GM18508 (cell line): ENCODE data around the gene CILP.
"Not testable (repeated sequence)": the region's sequence is repeated elsewhere in the genome, so short reads cannot be mapped to it uniquely, and the experiment has no call there.

Experiments
- ATAC-seq: cut with Tn5 transposase; IDR thresholded peaks from one replicate; pipeline ENCODE4 v1.9.1; 2021; ENCODE audit warnings: moderate number of reproducible peaks; ENCODE audit not compliant: insufficient read depth, unreplicated experiment

The CILP gene, protein sequence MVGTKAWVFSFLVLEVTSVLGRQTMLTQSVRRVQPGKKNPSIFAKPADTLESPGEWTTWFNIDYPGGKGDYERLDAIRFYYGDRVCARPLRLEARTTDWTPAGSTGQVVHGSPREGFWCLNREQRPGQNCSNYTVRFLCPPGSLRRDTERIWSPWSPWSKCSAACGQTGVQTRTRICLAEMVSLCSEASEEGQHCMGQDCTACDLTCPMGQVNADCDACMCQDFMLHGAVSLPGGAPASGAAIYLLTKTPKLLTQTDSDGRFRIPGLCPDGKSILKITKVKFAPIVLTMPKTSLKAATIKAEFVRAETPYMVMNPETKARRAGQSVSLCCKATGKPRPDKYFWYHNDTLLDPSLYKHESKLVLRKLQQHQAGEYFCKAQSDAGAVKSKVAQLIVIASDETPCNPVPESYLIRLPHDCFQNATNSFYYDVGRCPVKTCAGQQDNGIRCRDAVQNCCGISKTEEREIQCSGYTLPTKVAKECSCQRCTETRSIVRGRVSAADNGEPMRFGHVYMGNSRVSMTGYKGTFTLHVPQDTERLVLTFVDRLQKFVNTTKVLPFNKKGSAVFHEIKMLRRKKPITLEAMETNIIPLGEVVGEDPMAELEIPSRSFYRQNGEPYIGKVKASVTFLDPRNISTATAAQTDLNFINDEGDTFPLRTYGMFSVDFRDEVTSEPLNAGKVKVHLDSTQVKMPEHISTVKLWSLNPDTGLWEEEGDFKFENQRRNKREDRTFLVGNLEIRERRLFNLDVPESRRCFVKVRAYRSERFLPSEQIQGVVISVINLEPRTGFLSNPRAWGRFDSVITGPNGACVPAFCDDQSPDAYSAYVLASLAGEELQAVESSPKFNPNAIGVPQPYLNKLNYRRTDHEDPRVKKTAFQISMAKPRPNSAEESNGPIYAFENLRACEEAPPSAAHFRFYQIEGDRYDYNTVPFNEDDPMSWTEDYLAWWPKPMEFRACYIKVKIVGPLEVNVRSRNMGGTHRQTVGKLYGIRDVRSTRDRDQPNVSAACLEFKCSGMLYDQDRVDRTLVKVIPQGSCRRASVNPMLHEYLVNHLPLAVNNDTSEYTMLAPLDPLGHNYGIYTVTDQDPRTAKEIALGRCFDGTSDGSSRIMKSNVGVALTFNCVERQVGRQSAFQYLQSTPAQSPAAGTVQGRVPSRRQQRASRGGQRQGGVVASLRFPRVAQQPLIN

DNA sequence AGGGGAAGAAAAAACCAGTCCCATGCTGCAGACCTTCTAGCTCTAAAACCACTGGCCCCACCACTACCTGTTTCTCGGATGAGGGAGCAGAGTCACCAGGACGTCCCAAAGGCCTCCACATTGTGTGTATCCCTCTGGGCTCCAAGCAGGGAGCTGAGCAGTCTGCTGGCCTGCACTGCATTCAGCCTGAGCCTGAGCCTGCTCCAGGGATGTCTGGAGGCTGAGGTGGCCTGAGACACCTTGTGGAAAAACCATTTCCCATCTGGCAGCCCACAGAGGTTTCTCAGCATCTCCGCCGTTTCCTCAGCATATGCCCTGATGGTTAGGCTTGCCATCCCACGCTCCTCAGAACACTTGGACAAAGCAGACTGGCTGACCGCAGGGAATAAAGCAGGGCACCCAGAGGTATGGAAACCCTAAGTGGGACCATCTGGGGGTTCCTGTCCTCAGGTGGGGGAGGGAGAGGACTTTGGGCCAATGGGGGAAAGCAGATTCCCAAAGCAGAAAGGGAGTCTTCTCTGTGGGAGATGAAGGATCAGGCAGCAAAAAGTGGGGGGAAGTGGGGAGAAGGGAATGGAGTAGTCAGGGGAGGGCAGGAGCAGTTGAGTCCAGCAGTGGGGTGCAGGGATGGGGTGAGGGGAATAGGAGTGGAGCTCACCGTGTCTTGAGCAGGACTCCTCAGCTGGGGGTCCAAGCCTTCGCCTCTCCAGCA is at the start of gene CILP:
Gene CILP (minus strand): TSS at position 704 of the 712 bp plus-strand sequence. CDS start 1,718 bp downstream, outside the sequence.
- ATAC-seq: no peak

DNA sequence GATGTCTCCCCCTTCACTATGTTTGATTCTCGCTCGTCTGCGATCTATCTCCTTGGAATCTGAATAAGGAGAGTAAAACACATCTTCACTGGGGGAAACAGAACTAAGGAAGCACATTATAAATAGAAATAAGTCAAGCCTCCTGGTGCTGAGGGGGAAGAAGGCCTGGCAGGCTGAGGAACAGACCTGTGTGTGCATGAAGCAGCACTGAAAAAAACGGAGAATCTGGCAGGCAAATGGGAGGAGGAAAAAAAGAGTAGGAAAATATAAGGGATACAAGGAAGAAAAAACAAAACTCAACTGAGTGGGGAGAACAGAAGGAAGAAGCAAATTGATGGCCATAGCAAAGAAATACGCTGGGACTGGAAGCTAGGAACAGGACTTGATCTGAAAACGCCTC is 49.7 kb upstream of the CILP start:
- no peak for ATAC-seq

DNA sequence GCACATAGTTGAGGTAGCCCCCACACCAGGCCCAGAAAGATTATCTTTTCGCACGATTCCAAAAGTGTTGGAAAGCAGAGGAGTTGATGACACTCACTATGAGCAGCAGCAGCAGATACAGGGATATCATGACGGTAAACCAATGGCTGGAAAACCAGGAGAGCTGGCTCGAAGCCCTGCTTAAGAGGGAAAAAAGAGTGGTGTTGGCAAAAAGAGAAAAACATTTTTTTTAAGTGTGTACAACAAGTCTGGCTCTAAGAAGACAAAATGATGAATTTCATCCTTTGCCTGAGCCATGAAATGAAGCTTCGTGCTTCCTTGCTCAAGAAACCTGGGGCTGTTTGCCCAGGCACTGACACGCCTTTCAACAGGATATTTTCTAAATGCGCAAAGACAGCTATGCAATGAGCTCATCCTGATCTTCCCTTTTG is 48.1 kb upstream of the CILP start:
- ATAC-seq: no peak

DNA sequence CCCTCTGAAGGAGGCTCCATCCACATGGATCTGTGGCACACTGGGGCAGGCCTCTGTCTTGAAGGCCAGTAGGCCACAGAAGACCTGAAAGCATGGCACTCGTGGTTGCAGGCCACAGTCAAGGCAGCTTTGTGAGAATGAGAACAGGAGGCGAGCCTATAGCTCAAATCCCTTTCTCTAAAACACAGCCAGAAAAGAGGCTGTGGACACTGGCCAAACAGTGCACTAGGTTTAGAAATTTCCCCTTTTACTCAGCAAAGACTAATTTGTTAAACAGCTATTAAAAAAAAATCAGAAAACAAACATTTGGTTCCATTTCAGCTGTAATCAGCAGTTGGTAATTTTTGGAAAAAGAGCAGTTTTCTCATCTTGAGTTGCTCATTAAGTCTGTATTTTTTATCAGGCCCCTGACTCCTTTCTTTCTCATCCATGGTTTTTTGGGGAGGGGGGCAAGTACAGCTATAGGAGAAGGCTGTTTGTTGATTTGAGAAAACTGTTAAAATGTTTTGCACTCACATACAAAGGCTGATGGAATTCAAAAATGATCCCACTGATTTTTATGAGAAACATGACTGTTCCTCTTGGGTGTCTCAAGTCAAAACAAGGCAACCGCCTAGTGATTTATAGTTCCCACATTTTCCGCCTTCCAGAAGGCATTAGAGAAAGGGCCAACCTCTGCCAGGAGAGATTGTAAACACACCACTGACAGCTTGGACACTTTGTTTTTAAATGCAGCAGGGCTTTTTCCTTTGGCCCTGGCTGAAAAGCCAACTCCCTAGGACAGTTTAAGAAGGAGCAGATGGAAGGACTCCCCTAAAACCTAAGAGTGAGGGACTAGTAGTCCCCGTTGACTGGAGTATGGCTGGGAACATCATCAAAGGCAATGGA is 47.3 kb upstream of the CILP start:
- ATAC-seq: no peak

DNA sequence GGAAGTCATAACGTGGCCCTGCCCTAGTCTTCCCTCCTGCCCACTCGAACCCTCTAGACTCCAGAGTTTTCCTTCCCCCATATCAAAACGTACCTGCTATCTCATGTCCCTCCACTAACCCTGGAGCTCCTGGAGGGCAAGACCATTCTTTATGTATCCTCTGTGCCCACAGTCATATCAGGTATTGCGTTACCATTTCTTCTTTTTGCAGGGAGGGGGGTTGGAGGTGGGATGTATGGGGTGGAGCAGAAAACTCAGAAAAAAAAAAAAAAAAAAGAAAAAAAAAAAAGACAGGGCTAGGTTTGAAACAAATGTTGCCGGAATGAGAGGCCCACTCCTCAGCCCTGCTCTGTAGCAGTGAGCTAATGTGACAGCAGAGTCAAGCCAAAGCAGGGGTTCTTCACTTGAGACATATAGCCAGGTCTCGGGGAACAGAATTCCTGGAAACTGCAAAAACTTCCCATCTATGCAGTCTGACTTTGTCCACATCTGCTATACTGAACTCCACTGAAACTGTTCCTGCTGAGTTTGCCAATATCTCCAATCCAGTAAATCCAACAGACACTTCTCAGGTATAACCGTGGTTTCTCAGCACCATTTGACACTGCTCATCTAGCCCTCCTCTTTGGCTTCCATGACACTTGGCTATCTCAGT is 44.3 kb upstream of the CILP start:
- ATAC-seq: no peak

DNA sequence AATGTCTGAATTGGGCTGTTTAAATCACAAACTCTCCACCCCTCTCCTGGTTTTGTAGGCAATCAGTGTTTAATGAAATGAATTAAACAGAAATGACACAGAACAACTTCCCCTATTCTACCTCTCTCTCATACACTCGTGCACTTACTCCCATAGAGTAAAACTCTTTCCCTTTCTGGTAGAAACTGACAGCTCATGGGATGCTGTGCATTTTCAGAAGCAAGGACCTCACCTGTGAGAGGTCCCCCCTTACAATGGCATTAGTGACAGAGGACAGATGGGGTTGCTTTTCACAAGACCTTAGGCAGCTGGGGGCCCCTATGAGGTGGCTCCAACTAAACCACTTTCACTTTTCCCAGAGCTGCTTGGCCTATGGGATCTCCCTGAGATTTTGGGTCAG is 43.5 kb upstream of the CILP start:
- no peak for ATAC-seq

DNA sequence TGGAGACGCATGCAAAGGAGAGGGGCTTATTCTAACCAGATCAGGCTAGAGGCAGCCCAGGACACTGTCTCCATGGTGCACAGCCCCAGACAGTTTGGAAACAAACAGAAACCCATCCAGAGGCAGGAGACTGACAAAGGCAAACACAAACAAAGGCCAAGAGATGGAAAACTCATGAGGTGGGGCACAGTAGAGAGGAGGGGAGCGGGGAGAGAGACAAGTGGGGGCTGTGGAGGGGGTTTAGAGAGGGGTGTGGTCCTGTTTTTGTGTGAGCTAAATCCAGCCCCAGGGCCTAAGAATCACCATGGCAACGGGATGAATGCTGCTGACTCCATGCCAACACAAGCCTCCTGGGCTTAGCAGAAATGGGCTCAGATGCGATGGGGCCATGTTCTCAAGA is 43.1 kb upstream of the CILP start:
- no peak for ATAC-seq

DNA sequence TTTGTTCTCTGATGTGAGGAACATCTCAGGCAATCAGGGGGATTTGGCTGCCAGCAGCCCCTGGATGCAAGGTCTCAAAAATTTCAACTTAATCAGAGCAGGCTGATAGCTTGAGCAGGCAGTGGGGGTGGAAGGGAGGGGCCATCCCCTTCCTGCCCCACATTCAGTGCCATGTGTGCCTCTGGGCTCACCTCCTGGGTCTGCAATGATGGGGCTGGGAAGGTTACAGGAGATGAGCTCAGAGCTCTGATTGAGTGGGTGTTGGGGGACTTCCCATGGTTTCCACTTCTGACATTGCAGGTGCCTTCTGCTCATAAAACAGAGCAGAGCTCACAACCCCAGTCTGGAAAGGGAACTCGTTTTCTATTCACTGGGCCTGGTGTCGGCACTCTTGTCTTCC is 38.4 kb upstream of the CILP start:
- ATAC-seq: no peak

DNA sequence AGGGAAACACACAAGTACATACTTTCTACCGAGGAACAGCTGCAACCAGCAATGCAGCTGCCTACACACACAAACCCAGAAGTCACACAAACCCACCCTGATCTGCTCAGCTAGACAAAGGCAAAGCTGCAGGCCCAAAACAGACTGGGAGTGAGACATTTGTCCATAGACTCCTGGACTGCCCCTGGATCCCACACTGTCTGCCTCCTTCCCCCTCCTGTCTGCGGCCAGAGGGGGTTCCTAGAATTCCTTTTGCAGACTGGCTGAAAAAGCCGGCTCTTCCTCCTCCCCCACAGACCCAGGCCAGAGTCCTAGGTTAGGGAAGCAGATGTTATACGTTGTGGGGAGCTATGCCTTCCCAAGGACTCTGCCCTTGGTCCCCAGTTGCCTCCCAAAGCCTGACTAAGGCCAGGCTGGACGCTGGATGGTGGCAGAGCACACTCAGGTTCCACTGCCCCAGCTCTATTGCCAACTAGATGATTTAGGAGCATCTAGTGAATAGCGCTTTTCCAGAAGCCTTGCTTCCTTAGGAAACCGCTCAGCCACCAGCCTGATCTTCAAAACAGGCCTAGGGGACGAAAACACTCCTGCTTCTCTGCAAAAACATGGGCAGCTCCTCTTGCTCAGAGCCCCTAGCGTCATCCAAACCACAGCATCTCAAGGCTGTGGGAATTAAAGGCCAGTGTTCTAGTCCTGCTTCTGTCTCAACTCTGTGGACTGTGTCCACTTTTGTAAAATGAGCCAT is 37.4 kb upstream of the CILP start:
- no peak for ATAC-seq

DNA sequence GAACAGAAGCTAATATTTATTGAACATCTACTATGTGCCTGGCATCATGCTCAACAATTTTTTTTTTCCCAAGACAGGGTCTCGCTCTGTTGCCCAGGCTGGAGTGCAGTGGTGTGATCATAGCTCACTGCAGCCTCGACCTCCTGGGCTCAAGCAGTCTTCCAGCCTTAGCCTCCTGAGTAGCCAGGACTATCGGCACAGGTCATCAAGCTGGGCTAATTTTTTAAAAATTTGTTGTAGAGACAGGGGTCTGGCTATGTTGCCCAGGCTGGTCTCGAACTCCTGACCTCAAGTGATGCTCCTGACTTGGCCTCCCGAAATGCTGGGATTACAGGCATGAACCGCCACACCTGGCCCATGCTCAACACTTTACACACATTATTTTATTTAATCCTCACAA is 35.7 kb upstream of the CILP start:
- no peak for ATAC-seq

DNA sequence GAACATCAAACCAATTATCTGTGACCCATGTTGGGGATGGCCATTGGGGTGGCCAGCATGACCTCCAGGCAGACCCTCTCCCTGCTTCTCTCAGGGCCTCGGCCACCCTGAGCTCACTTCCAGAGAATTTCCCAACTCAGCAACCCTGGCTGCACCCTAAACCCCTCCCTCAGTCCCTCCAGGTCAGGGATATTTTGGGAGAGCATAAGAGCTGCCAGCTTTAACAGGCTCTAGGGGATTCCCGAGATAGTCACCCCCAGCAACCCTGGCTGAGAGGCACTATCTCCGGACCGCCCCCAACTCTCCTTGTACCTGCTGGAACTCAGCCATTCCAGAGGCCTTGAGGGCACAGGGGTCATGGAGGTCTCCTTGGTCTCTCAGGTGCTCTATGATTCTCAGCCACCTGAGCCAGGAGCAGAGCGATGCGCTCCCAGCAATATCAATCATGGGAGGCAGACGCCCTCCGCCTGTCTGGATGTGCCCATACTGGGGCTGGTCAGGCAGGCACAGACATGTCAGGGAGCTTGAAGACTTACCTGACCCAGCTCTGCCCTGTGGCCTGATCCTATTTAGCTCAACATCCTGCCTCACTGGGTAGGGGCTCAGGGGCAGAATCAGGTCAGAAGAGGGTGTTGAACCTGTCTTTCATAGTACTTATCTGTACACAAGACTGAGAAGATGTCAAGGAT is 34.9 kb upstream of the CILP start:
- no peak for ATAC-seq

DNA sequence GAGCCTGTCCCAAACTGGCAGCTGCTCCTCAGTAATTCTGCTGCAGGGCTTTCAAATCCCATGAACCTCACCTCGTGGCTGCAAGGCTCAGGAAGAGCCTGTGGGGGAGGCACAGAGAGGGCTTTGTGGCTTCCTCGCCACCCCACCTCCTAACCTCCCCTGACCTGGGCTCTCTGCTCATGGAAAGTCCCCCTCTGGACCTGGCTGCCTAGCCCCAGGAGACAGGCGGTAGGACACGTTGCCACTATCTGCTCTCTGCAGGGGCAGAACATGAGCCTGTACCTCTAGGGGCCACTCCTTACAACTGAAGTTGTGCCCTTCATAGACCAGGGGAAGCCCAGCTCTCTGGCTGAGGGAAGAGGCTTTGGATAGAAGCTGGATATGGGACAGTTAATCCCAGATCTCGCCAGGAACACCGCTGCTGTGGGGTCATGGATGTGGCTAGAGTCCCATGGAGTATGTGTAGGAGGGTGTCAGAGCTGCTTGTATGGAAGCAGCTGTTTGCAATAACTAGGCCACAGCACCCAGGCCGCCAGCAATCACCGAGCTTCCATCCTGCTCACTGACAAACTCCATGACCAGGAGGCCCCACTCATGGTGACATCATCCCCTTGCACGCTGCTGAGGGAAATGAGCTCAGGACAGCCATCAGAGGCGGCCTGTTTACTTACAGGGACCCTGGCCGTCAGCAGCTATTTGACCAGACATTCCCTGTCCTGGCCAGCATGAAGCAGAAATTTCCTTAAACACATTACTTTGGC is 34.0 kb upstream of the CILP start:
- ATAC-seq: no peak

DNA sequence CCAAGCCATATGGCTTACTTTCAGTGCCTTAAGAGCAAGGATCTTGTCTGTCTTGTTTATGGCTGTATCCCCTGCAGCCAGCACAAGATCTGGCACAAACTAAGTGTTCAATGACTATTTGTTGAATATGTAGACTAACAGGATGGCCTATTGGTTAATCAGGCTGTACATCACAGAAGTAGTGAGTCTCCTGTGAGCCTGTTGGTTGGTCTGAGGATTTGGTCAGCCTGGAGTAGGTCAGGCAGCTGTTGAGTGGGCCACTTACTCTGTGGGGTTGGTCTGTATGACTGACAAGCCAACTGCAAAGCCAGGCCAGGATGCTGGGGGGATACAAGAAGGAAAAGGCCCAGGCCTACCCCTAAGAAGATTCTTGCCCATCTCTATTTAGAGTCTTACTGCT is 33.4 kb upstream of the CILP start:
- no peak for ATAC-seq

DNA sequence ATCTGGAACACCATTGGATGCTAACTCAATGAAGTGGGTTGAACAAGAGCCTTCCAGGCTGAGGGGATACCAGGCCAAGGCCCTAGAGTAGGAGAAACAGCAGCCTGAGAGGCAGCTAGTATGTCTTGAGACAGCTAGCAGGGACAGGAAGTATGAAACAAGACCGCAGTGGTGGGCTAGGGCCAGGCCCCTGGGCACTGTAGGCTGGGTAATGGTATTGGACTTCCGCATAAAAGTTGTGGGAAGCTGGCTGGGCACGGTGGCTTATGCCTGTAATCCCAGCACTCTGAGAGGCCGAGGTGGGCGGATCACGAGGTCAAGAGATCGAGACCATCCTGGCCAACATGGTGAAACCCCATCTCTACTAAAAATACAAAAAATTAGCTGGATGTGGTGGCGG is 25.2 kb upstream of the CILP start:
- ATAC-seq: not testable (repeated sequence)

DNA sequence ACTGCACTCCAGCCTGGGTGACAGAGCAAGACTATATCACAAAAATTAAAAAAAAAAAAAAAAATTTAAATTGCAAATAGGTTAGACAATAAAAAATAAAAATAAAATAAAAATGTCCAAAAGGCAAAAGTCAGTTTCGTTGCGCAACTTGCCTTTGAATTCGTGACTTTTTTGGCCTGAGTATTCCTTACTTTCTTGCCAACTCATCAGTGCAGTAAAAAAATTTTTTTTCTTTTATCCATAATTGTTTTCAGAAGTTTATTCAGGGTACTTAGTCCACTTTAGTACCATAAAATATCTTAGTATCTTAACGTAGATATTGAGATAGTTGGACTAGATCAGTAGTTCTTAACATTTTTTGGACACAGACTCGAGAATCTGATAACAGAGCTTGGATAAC is 22.4 kb upstream of the CILP start:
- ATAC-seq: no peak

DNA sequence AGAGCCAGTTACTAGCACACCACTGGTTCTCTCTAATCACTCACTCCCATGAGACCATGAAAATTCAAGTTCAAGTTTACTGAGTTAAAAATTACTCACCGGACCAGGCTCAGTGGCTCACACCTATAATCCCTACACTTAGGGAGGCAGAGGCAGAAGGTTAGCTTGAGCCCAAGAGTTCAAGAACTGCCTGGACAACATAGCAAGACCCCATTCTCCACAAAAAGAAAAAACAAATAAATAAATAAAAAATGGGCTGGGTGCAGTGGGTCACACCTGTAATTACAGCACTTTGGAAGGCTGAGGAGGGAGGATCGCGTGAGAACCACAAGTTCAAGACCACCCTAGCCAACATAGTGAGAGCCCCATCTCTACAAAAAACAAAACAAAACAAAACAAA is 21.2 kb upstream of the CILP start:
- ATAC-seq: no peak

DNA sequence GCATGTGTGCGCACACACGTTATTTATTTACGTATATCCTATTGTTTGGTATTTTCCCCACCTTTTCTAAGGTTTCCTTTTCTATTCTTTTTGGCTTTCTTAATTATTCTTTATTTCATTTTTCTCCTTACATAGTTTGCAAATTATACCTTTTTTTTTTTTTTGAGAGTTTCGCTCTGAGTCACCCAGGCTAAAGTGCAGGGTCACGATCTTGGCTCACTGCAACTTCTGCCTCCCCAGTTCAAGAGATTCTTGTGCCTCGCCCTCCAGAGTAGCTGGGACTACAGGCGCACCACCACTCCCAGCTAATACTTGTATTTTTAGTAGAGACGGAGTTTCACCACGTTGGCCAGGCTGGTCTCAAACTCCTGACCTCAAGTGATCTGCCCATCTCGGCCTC is 20.0 kb upstream of the CILP start:
- no peak for ATAC-seq
